NAMALWA (cell line): ENCODE results near the gene KRT17.
"Not testable (repeated sequence)": the region's sequence is repeated elsewhere in the genome, so short reads cannot be mapped to it uniquely, and the experiment has no call there.

Experiments used
- DNase-seq: peaks from one replicate; pipeline ENCODE4 v3.0.0-alpha.2; 2015; ENCODE audit warnings: low spot score

Gene KRT17

GRCh38 chr17:41653892-41654677, 29.7 kb upstream of the KRT17 start:
- DNase-seq, result no peak

GRCh38 chr17:41653421-41653820, 29.0 kb upstream of the KRT17 start:
- no peak for DNase-seq

- no peak for DNase-seq
Observed at GRCh38 chr17:41652461-41652970, 28.1 kb upstream of the KRT17 start.

GRCh38 chr17:41651625-41652460, 27.5 kb upstream of the KRT17 start:
- no peak for DNase-seq

GRCh38 chr17:41650794-41651624, 26.6 kb upstream of the KRT17 start:
- no peak for DNase-seq

- no peak for DNase-seq
Observed at GRCh38 chr17:41649923-41650519, 25.6 kb upstream of the KRT17 start.

GRCh38 chr17:41648411-41649195, 24.2 kb upstream of the KRT17 start:
- DNase-seq, result peak; percentile 87

GRCh38 chr17:41647940-41648410, 23.6 kb upstream of the KRT17 start:
- DNase-seq, result peak; percentile 89

GRCh38 chr17:41647038-41647813, 22.9 kb upstream of the KRT17 start:
- no peak for DNase-seq

- no peak for DNase-seq
Observed at GRCh38 chr17:41642252-41643156, 18.1 kb upstream of the KRT17 start.

GRCh38 chr17:41640596-41640995, 16.2 kb upstream of the KRT17 start:
- DNase-seq, result not testable (repeated sequence)

GRCh38 chr17:41639492-41640473, 15.4 kb upstream of the KRT17 start:
- DNase-seq, result no peak

- no peak for DNase-seq
Observed at GRCh38 chr17:41638941-41639340, 14.6 kb upstream of the KRT17 start.

GRCh38 chr17:41638194-41638593, 13.8 kb upstream of the KRT17 start:
- no peak for DNase-seq

GRCh38 chr17:41636652-41637051, 12.3 kb upstream of the KRT17 start:
- DNase-seq, result no peak

- DNase-seq, result no peak
Observed at GRCh38 chr17:41635121-41636097, 11.0 kb upstream of the KRT17 start.
